Fibroblast of lung (primary cell): Measurements from ENCODE around the gene TMEM184B. TPM values are rescaled to one million over a fixed set of nuclear protein-coding genes. Genes with fewer than 3 reads are reported as not detected.

Experiments
- DNase-seq, 2 donors: peaks; one replicate each; pipeline versions ENCODE4 v3.0.0 to v3.0.0-alpha.2; 2010; ENCODE audit warnings: low read depth in 2 of 2
- H2AFZ ChIP-seq: 2 replicates; pipeline ENCODE4 v1.5.1; 2012; ENCODE audit warnings: low read length, control low read depth, inconsistent platforms
- H3K27ac ChIP-seq: 2 replicates; pipeline ENCODE4 v1.5.1; 2011; ENCODE audit warnings: low read length, control low read depth; ENCODE audit not compliant: insufficient read depth
- H3K27me3 ChIP-seq: 2 replicates; pipeline ENCODE4 v1.5.1; 2011; ENCODE audit warnings: mild to moderate bottlenecking, low read length; ENCODE audit not compliant: control insufficient read depth, insufficient read depth
- H3K36me3 ChIP-seq: 2 replicates; pipeline ENCODE4 v1.5.1; 2011; ENCODE audit warnings: low read length; ENCODE audit not compliant: control insufficient read depth, insufficient read depth
- H3K4me1 ChIP-seq: 2 replicates; pipeline ENCODE4 v1.5.1; 2011; ENCODE audit warnings: low read length; ENCODE audit not compliant: control insufficient read depth, insufficient read depth; ENCODE audit errors: extremely low read depth
- H3K4me2 ChIP-seq: 2 replicates; pipeline ENCODE4 v1.5.1; 2011; ENCODE audit warnings: low read length, control low read depth; ENCODE audit not compliant: insufficient read depth; ENCODE audit errors: extremely low read depth
- H3K4me3 ChIP-seq, 4 experiments: fragments of 200-600 bp in 1 of 4; sonication (generic) in 1 of 4; replicated peaks in 1 of 4; 2 replicates each; pipeline ENCODE4 v1.5.1; 2011 to 2016; ENCODE audit warnings: low read length in 4 of 4, low read depth in 3 of 4, mild to moderate bottlenecking in 3 of 4, control low read depth in 2 of 4, inconsistent platforms in 1 of 4, mixed read lengths in 1 of 4; ENCODE audit not compliant: insufficient read depth in 1 of 4; ENCODE audit errors: control extremely low read depth in 1 of 4
- H3K79me2 ChIP-seq: 2 replicates; pipeline ENCODE4 v1.5.1; 2012; ENCODE audit warnings: mild to moderate bottlenecking, low read length, inconsistent platforms; ENCODE audit not compliant: control insufficient read depth, insufficient read depth
- H3K9ac ChIP-seq: 2 replicates; pipeline ENCODE4 v1.5.1; 2011; ENCODE audit warnings: mild to moderate bottlenecking, low read length, control low read depth; ENCODE audit not compliant: insufficient read depth
- H3K9me3 ChIP-seq: 2 replicates; pipeline ENCODE4 v1.5.1; 2012; ENCODE audit warnings: low read depth, low read length; ENCODE audit not compliant: control insufficient read depth, insufficient read depth
- H4K20me1 ChIP-seq: 2 replicates; pipeline ENCODE4 v1.5.1; 2011; ENCODE audit warnings: low read length; ENCODE audit not compliant: control insufficient read depth, insufficient read depth; ENCODE audit errors: extremely low read depth
- EZH2 ChIP-seq: IDR thresholded peaks from 2 replicates; pipeline ENCODE4 v1.5.1; 2012; ENCODE audit warnings: low read length, control low read depth, mild to moderate bottlenecking; ENCODE audit errors: missing control alignments
- polyA plus RNA-seq, 2 donors: library from polyadenylated mRNA; depleted of rRNA in 1 of 2; stranded (reverse) in 1 of 2; unstranded in 1 of 2; fragments of >200 nt; gene quantifications; 2 replicates each; pipeline ENCODE4 v1.2.1, GENCODE V29; 2011 to 2012; ENCODE audit warnings: missing spikeins in 1 of 2
- total RNA-seq: library from RNA; depleted of rRNA; stranded (reverse); fragments of >200 nt; gene quantifications from 2 replicates; pipeline ENCODE4 v1.2.1, GENCODE V29; 2014
- TF ChIP-seq, protein P1 (sequence below), 2 donors: IDR thresholded peaks in 1 of 2; conservative IDR thresholded peaks in 1 of 2; 1 replicate in 1 of 2; 2 replicates in 1 of 2; pipeline ENCODE4 v1.5.1; 2011 to 2012; ENCODE audit warnings: low read length in 2 of 2, control low read depth in 1 of 2, inconsistent platforms in 1 of 2, low read depth in 1 of 2, mild to moderate bottlenecking in 1 of 2

TMEM184B gene
- total and polyA plus RNA-seq, 2 donors (not counting 1 experiment from before 2014, with no cell fraction given), result 28.2 to 37.2 TPM

DNA sequence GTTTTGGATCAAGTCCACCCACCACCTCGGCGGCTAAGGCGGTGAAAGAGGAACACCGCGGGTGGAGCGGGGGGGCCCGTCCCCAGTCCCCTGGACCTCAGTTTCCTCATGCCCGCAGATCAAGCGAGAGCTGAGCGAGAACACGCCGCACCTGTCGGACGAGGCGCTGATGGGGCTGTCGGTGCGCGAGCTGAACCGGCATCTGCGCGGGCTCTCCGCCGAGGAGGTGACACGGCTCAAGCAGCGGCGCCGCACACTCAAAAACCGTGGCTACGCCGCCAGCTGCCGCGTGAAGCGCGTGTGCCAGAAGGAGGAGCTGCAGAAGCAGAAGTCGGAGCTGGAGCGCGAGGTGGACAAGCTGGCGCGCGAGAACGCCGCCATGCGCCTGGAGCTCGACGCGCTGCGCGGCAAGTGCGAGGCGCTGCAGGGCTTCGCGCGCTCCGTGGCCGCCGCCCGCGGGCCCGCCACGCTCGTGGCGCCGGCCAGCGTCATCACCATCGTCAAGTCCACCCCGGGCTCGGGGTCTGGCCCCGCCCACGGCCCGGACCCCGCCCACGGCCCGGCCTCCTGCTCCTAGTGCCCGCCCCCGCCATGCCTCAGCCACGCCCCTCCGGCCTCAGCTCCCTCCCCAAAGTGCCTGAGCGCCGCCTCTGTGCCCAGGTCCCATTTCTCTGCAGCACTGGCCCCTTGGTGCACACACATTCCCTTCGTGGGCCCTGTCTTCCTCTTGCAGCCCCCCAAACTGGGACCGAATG is 58.3 kb downstream of the TMEM184B start:
- Histone ChIP-seq H3K4me2 (peak overlapping the region; percentile 2), H3K79me2 (peaks cover 27% of the 10 kb centered on the region), H3K27ac (no peak overlapping the region), H4K20me1 (no peaks in the 10 kb centered on the region), H3K9me3 (no peaks in the 10 kb centered on the region), H3K36me3 (peaks cover 5% of the 10 kb centered on the region), H3K4me3 (no peak overlapping the region), H3K27me3 (no peaks in the 10 kb centered on the region), H3K4me1 (peaks cover 17% of the 10 kb centered on the region), H3K9ac (no peak overlapping the region), H2AFZ (no peak overlapping the region)
- TF ChIP-seq, protein P1, sequence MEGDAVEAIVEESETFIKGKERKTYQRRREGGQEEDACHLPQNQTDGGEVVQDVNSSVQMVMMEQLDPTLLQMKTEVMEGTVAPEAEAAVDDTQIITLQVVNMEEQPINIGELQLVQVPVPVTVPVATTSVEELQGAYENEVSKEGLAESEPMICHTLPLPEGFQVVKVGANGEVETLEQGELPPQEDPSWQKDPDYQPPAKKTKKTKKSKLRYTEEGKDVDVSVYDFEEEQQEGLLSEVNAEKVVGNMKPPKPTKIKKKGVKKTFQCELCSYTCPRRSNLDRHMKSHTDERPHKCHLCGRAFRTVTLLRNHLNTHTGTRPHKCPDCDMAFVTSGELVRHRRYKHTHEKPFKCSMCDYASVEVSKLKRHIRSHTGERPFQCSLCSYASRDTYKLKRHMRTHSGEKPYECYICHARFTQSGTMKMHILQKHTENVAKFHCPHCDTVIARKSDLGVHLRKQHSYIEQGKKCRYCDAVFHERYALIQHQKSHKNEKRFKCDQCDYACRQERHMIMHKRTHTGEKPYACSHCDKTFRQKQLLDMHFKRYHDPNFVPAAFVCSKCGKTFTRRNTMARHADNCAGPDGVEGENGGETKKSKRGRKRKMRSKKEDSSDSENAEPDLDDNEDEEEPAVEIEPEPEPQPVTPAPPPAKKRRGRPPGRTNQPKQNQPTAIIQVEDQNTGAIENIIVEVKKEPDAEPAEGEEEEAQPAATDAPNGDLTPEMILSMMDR (conservative IDR thresholded peaks at IDR 0.05 in 1 of 2, IDR thresholded peaks at IDR 0.05 in 1 of 2; ENCODE audit: low read depth in 1 of 2, low read length in 2 of 2), result peak in 1 of 2 donors; percentile 11
- TF ChIP-seq EZH2, result no peak
- DNase-seq, result peak; percentile 58 to 65

DNA sequence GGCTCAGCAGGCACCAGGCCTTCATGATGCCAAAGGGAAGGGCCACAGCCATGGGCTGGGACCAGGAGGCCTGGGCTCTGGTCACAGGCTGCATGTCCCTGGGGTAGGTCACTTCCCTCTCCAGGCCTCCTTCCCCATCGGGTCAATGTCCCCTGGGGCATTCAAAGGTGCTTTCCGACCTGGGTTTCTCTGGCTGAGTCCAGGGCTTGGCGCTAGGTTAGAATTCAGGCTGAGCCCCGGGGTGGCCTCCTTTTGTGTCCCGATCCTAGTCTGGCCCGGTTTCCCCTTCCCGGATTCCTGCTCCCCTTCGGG is 58.9 kb downstream of the TMEM184B start:
- Histone ChIP-seq H3K9me3 (no peaks in the 10 kb centered on the region), H3K9ac (no peak overlapping the region), H3K36me3 (peaks cover 4% of the 10 kb centered on the region), H3K4me1 (peaks cover 13% of the 10 kb centered on the region), H3K27ac (no peak overlapping the region), H4K20me1 (no peaks in the 10 kb centered on the region), H3K4me2 (no peak overlapping the region), H3K4me3 (no peak overlapping the region), H3K79me2 (peaks cover 31% of the 10 kb centered on the region), H2AFZ (no peak overlapping the region), H3K27me3 (no peaks in the 10 kb centered on the region)
- no peak for TF ChIP-seq EZH2
- TF ChIP-seq, protein P1 (conservative IDR thresholded peaks at IDR 0.05 in 1 of 2, IDR thresholded peaks at IDR 0.05 in 1 of 2; ENCODE audit: low read depth in 1 of 2, low read length in 2 of 2), result no peak
- DNase-seq, result no peak

DNA sequence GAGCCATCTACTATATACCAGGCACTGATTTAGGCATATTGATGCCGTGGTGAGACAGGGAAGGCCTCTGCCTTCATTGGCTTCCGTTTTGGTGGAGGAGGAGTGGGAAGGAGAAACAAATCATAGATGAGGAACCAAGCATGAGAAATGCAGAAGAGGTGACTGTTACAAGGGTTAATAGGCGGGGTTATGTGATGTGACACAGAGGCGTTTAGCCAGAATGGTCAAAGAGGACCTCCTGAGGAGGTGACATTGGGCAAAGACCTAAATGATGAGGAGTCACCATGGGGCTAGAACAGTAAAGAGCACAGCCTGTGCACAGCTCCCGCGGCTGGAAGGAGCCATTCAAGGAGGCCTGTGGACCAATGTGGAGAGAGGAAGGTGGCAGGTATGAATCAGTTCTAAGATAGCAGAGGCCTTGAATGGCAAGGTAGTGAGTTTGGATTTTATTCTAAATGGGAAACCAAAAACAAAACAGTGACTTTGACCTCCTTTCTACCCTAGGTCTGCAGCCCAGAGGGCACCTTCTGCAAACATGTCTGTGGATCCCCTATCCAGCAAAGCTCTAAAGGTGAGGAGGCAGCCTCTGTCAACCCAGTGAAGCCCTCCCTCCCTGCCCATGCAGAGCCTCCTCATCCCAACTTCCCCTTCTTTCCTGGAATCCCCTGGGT is 59.4 kb downstream of the TMEM184B start:
- Histone ChIP-seq H2AFZ (no peak overlapping the region), H3K27ac (no peak overlapping the region), H3K9me3 (no peaks in the 10 kb centered on the region), H3K4me2 (no peak overlapping the region), H3K79me2 (peaks cover 36% of the 10 kb centered on the region), H3K27me3 (no peaks in the 10 kb centered on the region), H3K4me3 (no peak overlapping the region), H3K9ac (no peak overlapping the region), H3K36me3 (peaks cover 6% of the 10 kb centered on the region), H4K20me1 (no peaks in the 10 kb centered on the region), H3K4me1 (peaks cover 8% of the 10 kb centered on the region)
- TF ChIP-seq EZH2, result no peak
- TF ChIP-seq, protein P1 (conservative IDR thresholded peaks at IDR 0.05 in 1 of 2, IDR thresholded peaks at IDR 0.05 in 1 of 2; ENCODE audit: low read depth in 1 of 2, low read length in 2 of 2), result no peak
- DNase-seq, result no peak
